ENCODE data around the gene DMTF1. TPM values are rescaled to one million over a fixed set of nuclear protein-coding genes. Genes with fewer than 3 reads are reported as not detected.
"Not testable (repeated sequence)": the region's sequence is repeated elsewhere in the genome, so short reads cannot be mapped to it uniquely, and the experiment has no call there.

Gene DMTF1
- total RNA-seq, result 115 and 123 TPM in 2 replicates

- intact Hi-C loops (cut with micrococcal nuclease), result loop anchor here (1.0 to 10.0 kb wide), 7 partner anchors 45 to 1062 kb away; partner anchors contain the start of genes CROT, ELAPOR2 and TMEM243
Measured at GRCh38 chr7:87152112-87152896, at the start of gene DMTF1. Gene DMTF1 (plus strand): TSS chr7:87152453. CDS start chr7:87164942, 12,489 bp downstream.

- intact Hi-C loops (cut with micrococcal nuclease), result no loop called here
Measured at GRCh38 chr7:87105401-87105800, 46.9 kb upstream of the DMTF1 start.

DNA sequence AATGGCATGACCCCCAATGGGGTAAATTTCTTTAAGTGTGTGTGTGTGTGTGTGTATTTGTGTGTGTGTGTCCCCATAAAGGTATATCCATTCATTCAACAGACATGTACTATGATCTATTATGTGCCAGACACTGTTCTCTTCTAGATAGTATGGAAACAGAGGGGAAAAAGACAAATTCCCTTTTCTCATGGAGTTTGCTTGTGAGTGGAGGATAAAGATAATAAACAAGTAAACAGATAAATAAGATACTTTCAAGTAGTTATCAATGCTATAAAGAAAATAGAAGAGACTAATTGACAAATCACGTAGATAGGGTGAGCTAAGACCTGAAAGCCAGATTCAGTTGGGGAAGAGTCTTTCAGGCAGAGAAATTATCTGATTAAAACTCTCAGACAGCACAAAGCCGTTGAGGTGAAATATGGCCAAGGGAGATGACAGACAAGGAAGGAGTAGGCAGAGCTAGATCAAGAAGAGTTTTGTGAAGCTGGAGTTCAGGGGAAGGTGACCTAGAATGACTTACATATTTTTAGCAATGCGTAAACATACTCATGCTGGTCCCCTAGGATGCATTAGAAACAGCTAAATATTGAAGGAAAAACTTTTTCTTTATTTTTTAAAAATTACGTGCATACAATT is 45.2 kb upstream of the DMTF1 start:
- intact Hi-C loops (cut with micrococcal nuclease), result no loop called here

DNA sequence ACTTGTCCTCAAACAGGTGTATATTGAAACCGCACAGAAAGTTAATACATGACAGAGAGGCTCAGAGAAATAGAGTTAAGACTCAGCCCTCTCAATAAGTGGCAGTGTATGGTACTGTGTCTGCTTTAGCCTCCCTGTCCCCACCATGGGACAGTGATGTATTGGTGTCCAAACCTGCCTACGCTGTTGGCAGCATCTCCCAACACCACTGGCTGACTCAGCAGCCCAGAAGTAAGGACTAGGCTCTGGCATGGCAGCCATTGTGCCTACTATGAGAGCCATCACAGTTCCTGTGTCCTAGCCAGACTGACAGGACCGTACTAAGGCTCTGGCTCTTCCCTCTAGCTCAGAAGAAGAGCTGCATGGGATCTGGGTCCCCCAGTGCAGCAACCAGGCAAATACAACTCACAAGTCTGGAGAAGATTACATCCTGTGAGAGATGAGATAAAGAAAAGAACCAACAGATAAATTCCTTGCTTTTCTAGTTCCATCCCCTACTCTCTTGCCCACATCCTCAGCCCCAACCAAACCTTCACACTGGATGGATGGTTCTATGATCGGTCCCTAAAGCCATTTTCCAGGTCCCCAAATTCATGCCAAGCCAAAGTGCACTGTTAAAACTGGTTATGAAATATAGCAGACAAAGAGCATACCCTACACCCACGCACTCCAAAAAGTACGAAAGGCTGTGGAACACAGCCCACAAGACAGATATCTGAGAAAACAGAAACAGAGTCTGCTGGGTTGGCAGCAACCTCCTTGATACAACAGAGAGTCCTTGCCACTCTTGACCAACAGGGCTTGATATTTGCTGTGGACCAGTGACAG is 44.1 kb upstream of the DMTF1 start:
- intact Hi-C loops (cut with micrococcal nuclease), result no loop called here

DNA sequence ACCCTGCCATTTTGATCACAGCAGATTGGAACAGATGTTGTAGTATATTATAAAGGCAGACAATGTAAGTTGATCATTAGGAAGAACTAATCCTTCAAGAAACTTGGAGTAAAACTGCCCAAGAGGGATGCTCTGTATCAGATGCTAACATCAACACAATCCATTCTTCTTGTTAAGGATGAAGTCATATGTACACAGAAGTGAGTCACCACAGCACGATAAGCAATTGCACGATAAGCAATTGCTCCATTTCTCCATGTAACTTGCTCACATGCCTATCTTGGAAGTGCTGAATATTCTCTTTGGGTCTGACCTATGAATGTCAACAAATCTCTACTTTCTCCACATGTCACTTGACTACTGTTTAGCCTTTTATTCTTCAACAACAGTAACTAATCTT is 41.5 kb upstream of the DMTF1 start:
- intact Hi-C loops (cut with micrococcal nuclease), result no loop called here

GRCh38 chr7:87111877-87112276 is 40.4 kb upstream of the DMTF1 start:
- intact Hi-C loops (cut with micrococcal nuclease), result no loop called here

DNA sequence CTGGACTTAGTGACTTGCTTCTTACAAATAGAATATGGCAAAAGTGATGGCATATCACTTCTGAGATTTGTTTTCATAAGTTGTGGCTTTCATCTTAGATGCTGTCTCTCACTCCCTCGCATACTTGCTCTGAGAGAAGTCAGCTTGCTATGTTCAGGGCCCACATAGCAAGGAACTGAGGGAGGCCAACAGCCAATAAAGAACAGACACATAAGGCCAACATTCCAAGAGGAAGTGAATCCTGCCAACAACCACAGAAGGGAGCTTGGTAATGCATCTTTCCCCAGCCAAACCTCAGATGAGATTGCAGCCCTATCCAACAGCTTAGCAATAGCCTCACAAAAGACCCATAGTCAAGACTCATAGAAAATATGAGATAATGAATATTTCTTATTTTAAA is 39.2 kb upstream of the DMTF1 start:
- intact Hi-C loops (cut with micrococcal nuclease), result no loop called here

DNA sequence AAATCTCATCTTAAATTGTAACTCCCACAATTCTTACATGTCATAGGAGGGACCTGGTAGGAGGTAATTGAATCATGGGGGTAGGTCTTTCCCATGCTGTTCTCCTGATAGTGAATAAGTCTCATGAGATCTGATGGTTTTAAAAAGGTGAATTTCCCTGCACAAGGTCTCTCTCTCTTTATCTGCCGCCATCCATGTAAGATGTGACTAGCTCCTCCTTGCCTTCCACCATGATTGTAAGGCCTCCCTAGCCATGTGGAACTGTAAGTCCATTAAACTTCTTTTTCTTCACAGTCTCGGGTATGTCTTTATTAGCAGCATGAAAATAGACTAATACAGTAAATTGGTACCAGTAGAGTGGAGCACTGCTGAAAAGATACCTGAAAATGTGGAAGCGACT is 38.3 kb upstream of the DMTF1 start:
- intact Hi-C loops (cut with micrococcal nuclease), result not testable (repeated sequence)

DNA sequence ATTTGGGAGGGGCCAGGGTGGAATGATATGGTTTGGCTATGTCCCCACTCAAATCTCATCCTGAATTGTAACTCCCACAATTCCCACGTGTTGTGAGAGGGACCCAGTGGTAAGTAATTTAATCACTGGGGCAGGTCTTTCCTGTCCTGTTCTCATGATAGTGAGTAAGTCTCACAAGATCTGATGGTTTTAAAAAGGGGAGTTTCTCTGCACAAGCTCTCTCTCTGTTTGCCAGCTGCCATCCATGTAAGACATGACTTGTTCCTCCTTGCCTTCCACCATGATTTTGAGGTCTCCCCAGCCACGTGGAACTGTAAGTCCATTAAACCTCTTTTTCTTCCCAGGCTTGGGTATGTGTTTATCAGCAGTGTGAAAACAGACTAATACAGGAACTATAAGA is 36.5 kb upstream of the DMTF1 start:
- intact Hi-C loops (cut with micrococcal nuclease), result not testable (repeated sequence)

GRCh38 chr7:87116315-87116714 is 35.9 kb upstream of the DMTF1 start:
- intact Hi-C loops (cut with micrococcal nuclease), result no loop called here

DNA sequence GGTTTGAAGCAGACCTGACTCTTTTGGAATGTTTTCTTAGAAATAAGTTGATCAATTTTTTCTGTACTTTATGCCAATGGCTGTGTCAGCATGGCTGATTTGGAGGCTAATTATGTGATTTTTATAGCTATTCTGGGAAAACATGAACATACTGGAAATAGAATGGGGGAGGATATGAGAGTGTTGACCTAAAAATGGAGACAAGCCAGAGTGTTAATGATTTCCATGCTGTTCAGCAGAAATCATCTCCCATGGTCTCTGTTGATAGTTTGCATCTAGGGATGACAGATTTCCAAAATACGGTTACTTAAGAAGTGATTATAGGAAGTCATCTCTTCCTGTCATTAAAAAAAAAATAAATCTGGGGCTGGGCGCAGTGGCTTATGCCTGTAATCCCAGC is 32.7 kb upstream of the DMTF1 start:
- intact Hi-C loops (cut with micrococcal nuclease), result no loop called here

GRCh38 chr7:87123105-87123504 is 29.1 kb upstream of the DMTF1 start:
- intact Hi-C loops (cut with micrococcal nuclease), result no loop called here

GRCh38 chr7:87127019-87127418 is 25.2 kb upstream of the DMTF1 start:
- intact Hi-C loops (cut with micrococcal nuclease), result no loop called here

DNA sequence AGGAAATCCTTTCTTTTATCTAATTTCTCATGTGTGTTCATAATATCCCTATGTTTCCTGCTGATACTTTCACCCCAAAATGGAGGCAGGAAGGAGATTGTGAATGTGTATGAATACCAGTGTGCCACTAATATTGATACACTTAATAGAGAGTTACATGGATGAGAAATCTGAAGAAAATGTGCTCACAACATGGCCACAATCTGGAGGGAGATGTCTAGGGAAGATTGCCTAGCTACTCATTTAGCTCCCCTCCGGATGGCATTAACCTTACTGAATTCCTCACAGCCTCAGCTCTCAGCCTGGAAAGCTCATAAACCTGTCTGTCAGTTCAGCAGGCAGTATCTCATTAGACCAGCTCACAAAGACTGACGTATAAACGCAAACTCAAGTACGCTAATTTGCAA is 23.4 kb upstream of the DMTF1 start:
- intact Hi-C loops (cut with micrococcal nuclease), result no loop called here

- intact Hi-C loops (cut with micrococcal nuclease), result no loop called here
Measured at GRCh38 chr7:87129332-87129731, 22.9 kb upstream of the DMTF1 start.

DNA sequence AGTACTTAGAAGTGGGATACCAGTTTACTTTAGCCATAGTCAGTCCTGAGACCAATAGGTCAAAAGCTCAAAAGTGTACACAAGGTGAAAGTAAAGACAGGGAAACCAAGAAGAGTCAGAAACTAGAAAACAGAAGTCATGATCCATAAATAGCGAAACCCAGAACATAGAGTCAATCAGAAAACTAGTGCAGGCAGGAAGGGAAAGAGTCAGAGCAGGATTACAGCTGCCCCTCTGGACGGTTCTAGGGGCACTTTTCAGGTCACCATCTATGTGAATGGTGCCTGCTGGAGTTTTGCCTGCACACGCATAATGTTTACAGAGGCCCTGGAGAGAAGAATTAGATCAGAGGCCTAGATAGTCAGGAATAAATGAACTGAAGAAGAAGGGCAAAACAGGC is 22.4 kb upstream of the DMTF1 start:
- intact Hi-C loops (cut with micrococcal nuclease), result no loop called here

DNA sequence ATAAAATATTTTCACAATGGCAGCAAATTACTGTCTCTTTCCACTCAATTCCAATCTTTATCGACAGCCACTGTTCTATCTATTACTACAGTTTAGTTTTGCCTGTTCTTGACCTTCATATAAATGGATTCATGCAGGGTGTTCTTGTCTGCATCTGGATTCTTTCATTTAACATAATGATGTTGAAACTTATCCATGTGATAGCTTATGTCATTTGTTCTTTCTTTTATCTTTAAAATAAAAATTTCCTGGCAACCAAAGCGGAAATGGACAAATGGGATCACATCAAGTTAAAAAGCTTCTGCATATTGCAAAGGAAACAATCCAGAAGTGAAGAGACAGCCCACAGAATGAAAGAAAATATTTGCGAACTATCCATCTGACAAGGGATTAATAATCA is 20.5 kb upstream of the DMTF1 start:
- intact Hi-C loops (cut with micrococcal nuclease), result no loop called here

DNA sequence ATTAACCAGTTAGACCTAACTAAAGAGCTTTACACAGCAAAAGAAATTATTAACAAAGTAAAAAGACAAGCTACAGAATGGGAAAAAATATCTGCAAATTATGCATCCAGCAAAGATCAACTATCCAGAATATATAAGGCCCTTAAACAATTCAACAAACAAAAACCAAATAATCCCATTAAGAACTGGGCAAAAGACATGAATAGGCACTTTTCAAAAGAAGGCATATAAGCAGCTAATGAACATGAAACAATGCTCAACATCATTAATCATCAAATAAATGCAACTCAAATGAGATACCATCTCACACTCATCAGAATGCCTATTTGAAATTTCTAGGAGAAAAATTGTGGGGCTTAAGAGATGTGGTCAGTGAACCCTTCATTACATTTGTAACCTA is 15.0 kb upstream of the DMTF1 start:
- intact Hi-C loops (cut with micrococcal nuclease), result no loop called here

DNA sequence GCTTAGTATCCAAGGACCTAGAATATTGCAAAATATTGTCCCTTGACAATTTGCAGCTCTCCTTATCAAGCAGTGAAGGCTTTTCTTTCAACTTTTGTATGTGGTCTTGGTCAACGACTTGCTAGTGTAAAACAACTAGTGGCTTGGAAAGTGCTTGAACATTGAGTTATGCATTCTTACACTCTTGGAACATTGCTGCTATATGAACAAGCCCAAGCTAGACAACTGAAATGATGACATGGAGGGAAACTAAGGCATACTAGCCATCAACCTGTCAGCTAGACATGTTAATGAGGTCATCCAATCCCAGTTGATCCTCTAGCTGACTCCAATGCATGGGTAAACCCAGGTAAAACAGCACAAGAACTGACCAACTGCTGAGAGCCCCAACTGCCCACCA is 12.7 kb upstream of the DMTF1 start:
- intact Hi-C loops (cut with micrococcal nuclease), result no loop called here

- intact Hi-C loops (cut with micrococcal nuclease), result no loop called here
Measured at GRCh38 chr7:87140271-87140748, 11.9 kb upstream of the DMTF1 start.

DNA sequence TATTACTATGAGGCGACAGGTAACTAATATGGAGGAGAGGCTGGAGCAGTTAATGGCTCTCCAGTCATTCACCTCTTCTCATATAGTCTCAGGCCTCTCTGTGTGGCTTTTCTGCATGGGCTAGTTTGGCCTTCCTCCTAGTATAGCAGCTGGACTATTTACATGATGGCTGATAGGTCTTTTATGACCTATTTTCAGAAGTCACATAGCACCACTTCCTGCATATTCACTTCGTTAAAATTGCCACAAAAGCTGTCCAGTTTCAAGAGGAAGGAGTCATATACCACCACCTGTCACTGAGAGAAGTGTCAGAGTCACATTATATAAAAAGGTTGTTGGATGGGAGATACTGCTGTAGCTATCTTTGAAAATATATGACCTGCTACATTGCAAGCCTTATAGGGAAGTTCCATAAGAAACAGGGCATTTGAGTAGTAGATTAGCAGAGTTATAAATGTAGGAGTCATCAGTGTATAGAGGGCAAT is 8.0 kb upstream of the DMTF1 start:
- intact Hi-C loops (cut with micrococcal nuclease), result no loop called here
